K562 (cell line): ENCODE measurements around the gene SLC16A4. TPM values are rescaled to one million over a fixed set of nuclear protein-coding genes. Genes with fewer than 3 reads are reported as not detected.

Experiments
- CC2D1A ChIP-seq: fragments of 450-650 bp; IDR thresholded peaks from 2 replicates; pipeline ENCODE4 v1.6.1; 2017; ENCODE audit warnings: mild to moderate bottlenecking
- CEBPB ChIP-seq: fragments of 450-650 bp; IDR thresholded peaks from 2 replicates; pipeline ENCODE4 v1.6.1; 2016; ENCODE audit warnings: missing genetic modification characterization, missing compliant biosample characterization
- DPF2 ChIP-seq: fragments of 450-650 bp; IDR thresholded peaks from 2 replicates; pipeline ENCODE4 v1.6.1; 2016
- ESRRA ChIP-seq: fragments of 450-650 bp; IDR thresholded peaks from 2 replicates; pipeline ENCODE4 v1.6.1; 2014; ENCODE audit warnings: low read depth, mild to moderate bottlenecking, moderate library complexity, borderline replicate concordance
- ETV5 ChIP-seq: sonication (generic); formaldehyde crosslinking; IDR thresholded peaks from 2 replicates; pipeline ENCODE4 v1.4.0; 2020; ENCODE audit warnings: low read depth, mild to moderate bottlenecking, missing genetic modification reagents
- GMEB1 ChIP-seq: fragments of 250-450 bp; sonication (Bioruptor Pico); IDR thresholded peaks from 2 replicates; pipeline ENCODE4 v1.4.0; 2020; ENCODE audit warnings: mild to moderate bottlenecking
- HEY1 ChIP-seq: fragments of 250-450 bp; sonication (Bioruptor Pico); IDR thresholded peaks from 2 replicates; pipeline ENCODE4 v1.5.0; 2020; ENCODE audit warnings: mild to moderate bottlenecking, moderate library complexity, borderline replicate concordance
- HLTF ChIP-seq: fragments of 450-650 bp; IDR thresholded peaks from 2 replicates; pipeline ENCODE4 v1.6.1; 2016
- MYC ChIP-seq, 2 experiments: fragments of 250-450 bp in 1 of 2; sonication (Bioruptor Pico) in 1 of 2; IDR thresholded peaks; 2 replicates each; pipeline versions ENCODE4 v1.5.1 to v1.6.1; 2012 to 2021; ENCODE audit warnings: low read depth in 2 of 2, borderline replicate concordance in 1 of 2, improper control_type of control experiment in 1 of 2, low read length in 1 of 2, mild to moderate bottlenecking in 1 of 2, moderate library complexity in 1 of 2
- NBN ChIP-seq: fragments of 450-650 bp; IDR thresholded peaks from 2 replicates; pipeline ENCODE4 v1.6.1; 2016; ENCODE audit warnings: low read depth, mild to moderate bottlenecking
- PBX2 ChIP-seq, 2 experiments: IDR thresholded peaks in 1 of 2; conservative IDR thresholded peaks in 1 of 2; 2 replicates each; pipeline ENCODE4 v1.6.1; 2016; ENCODE audit warnings: low read depth in 2 of 2, mild to moderate bottlenecking in 1 of 2, missing compliant biosample characterization in 1 of 2, missing genetic modification characterization in 1 of 2, moderate library complexity in 1 of 2
- POLR2A ChIP-seq: fragments of 450-650 bp; conservative IDR thresholded peaks from 2 replicates; pipeline ENCODE4 v1.6.1; 2016
- PTBP1 ChIP-seq: fragments of 200-400 bp; formaldehyde crosslinking; IDR thresholded peaks from 2 replicates; pipeline ENCODE4 v1.6.1; 2017; ENCODE audit warnings: low read depth, low read length
- RFX7 ChIP-seq: fragments of 250-450 bp; sonication (Bioruptor Pico); IDR thresholded peaks from 2 replicates; pipeline ENCODE4 v1.5.1; 2021; ENCODE audit warnings: mild to moderate bottlenecking
- TAF7 ChIP-seq: fragments of 450-650 bp; IDR thresholded peaks from 2 replicates; pipeline ENCODE4 v1.6.1; 2016; ENCODE audit warnings: missing genetic modification characterization, missing compliant biosample characterization
- TSC22D4 ChIP-seq: fragments of 450-650 bp; IDR thresholded peaks from 2 replicates; pipeline ENCODE4 v1.6.1; 2016; ENCODE audit warnings: missing genetic modification characterization, missing biosample characterization, control low read depth
- VEZF1 ChIP-seq: fragments of 200-800 bp; sonication (Bioruptor generic); IDR thresholded peaks from 2 replicates; pipeline ENCODE4 v1.6.1; 2017; ENCODE audit warnings: missing genetic modification characterization, missing compliant biosample characterization
- ZNF197 ChIP-seq: fragments of 200-800 bp; sonication (Bioruptor generic); IDR thresholded peaks from 2 replicates; pipeline ENCODE4 v1.6.1; 2016; ENCODE audit warnings: low read depth, missing genetic modification characterization, missing compliant biosample characterization
- ZNF449 ChIP-seq: fragments of 250-450 bp; sonication (Bioruptor Pico); IDR thresholded peaks from 2 replicates; pipeline ENCODE4 v1.8.0; 2022; ENCODE audit warnings: moderate library complexity, mild to moderate bottlenecking, inconsistent platforms
- polyA plus RNA-seq, 8 experiments: library from polyadenylated mRNA; depleted of rRNA in 4 of 8; stranded (reverse) in 5 of 8; unstranded in 3 of 8; fragments of >200 nt; fragmentation: Nextera tagmentation in 2 of 8; fragmentation: Illumina TruSeq in 1 of 8; extraction: Ambion mirVana in 2 of 8; extraction: Trizol in 1 of 8; gene quantifications; 2 replicates each; pipeline versions ENCODE4 v1.2.1 to v1.2.3, GENCODE V29; 2011 to 2014; ENCODE audit warnings: inconsistent platforms in 1 of 8, missing spikeins in 1 of 8
- total RNA-seq, 7 experiments: library from RNA; depleted of rRNA in 6 of 7; stranded (reverse); fragments of >200 nt in 6 of 7; fragmentation: Illumina TruSeq in 2 of 7; extraction: Trizol in 2 of 7; gene quantifications; 2 replicates each; pipeline versions ENCODE4 v1.2.1 to v1.2.3, GENCODE V29; 2011 to 2021; ENCODE audit warnings: low replicate concordance in 1 of 7
- TF ChIP-seq, protein P1 (sequence below): sonication (generic); formaldehyde crosslinking; IDR thresholded peaks from 2 replicates; pipeline ENCODE4 v1.8.0; 2022; ENCODE audit warnings: missing genetic modification reagents, mild to moderate bottlenecking, moderate library complexity, borderline replicate concordance

Gene SLC16A4
- total and polyA plus RNA-seq, 9 of the 15 experiments (the other 6 are each of a cell fraction or from before 2014, with no cell fraction given): 0.04 to 0.31 (median 0.18) TPM; not detected in 1

GRCh38 chr1:110338309-110338885, 52.4 kb downstream of the SLC16A4 start (continued):
- peak; percentile 100 for TF ChIP-seq VEZF1
- TF ChIP-seq PTBP1: 0 out of 2 replicates have a peak, but pooled peaks have one; percentile 17
- no peak for TF ChIP-seq CEBPB (tag)
- TF ChIP-seq ZNF197: 0 out of 2 replicates have a peak, but pooled peaks have one; percentile 63
- peak; percentile 23; the same call in 1 of the 2 replicates for TF ChIP-seq DPF2
- TF ChIP-seq POLR2A: peak; percentile 88
- TF ChIP-seq GMEB1: peak; percentile 75
- 0 out of 2 replicates have a peak, but pooled peaks have one; percentile 55 for TF ChIP-seq HLTF
- peak; percentile 91 for TF ChIP-seq NBN
- TF ChIP-seq, protein P1, sequence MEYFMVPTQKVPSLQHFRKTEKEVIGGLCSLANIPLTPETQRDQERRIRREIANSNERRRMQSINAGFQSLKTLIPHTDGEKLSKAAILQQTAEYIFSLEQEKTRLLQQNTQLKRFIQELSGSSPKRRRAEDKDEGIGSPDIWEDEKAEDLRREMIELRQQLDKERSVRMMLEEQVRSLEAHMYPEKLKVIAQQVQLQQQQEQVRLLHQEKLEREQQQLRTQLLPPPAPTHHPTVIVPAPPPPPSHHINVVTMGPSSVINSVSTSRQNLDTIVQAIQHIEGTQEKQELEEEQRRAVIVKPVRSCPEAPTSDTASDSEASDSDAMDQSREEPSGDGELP (CRISPR knock-in tag): peak; percentile 98
- TF ChIP-seq CC2D1A: no peak
- TF ChIP-seq RFX7 (CRISPR knock-in tag): no peak
- peak; percentile 23; the same call in 1 of the 2 replicates for TF ChIP-seq ETV5 (CRISPR knock-in tag)
- TF ChIP-seq ZNF449 (CRISPR knock-in tag): no peak
- TF ChIP-seq TSC22D4 (tag): no peak
- TF ChIP-seq PBX2 (CRISPR knock-in tag; IDR thresholded peaks at IDR 0.05; ENCODE audit: low read depth): no peak
- TF ChIP-seq PBX2 (tag; conservative IDR thresholded peaks at IDR 0.05; ENCODE audit: low read depth): no peak
- TF ChIP-seq MYC (IDR thresholded peaks at IDR 0.05; ENCODE audit: low read depth, low read length): peak; percentile 97
- TF ChIP-seq MYC (CRISPR knock-in tag; IDR thresholded peaks at IDR 0.05; ENCODE audit: borderline replicate concordance, low read depth): peak; percentile 46; the same call in 1 of the 2 replicates
- peak; percentile 93 for TF ChIP-seq ESRRA
- peak; percentile 69; the same call in 1 of the 2 replicates for TF ChIP-seq TAF7 (tag)
- no peak for TF ChIP-seq HEY1 (CRISPR knock-in tag)
